Keratinocyte (primary cell): ENCODE data around the gene TMEM205. TPM values are rescaled to one million over a fixed set of nuclear protein-coding genes. Genes with fewer than 3 reads are reported as not detected.

ENCODE experiments used
- DNase-seq: peaks from one replicate; pipeline ENCODE4 v3.0.0-alpha.2; 2011; ENCODE audit warnings: low read depth, missing footprints, low spot score
- FAIRE-seq: peaks from 2 replicates; lab custom pipeline; 2011; peaks lifted over from hg19 to GRCh38; lab: Jason Lieb, UNC
- H2AFZ ChIP-seq: 2 replicates; pipeline ENCODE4 v1.6.0; 2012; ENCODE audit warnings: low read length, control low read depth, inconsistent platforms; ENCODE audit not compliant: control insufficient read depth
- H3K27ac ChIP-seq: 2 replicates; pipeline ENCODE4 v1.5.1; 2011; ENCODE audit warnings: low read length; ENCODE audit not compliant: control insufficient read depth, insufficient read depth
- H3K27me3 ChIP-seq: 3 replicates; pipeline ENCODE4 v1.6.0; 2011; ENCODE audit warnings: low read length; ENCODE audit not compliant: control insufficient read depth, insufficient read depth; ENCODE audit errors: extremely low read depth
- H3K36me3 ChIP-seq, 2 experiments: 2 replicates in 1 of 2; 3 replicates in 1 of 2; pipeline ENCODE4 v1.5.1; 2011; ENCODE audit warnings: low read length in 2 of 2, mild to moderate bottlenecking in 1 of 2; ENCODE audit not compliant: control insufficient read depth in 2 of 2, insufficient read depth in 2 of 2; ENCODE audit errors: extremely low read depth in 1 of 2
- H3K4me1 ChIP-seq: 3 replicates; pipeline ENCODE4 v1.5.1; 2011; ENCODE audit warnings: low read length; ENCODE audit not compliant: control insufficient read depth, insufficient read depth; ENCODE audit errors: extremely low read depth
- H3K4me2 ChIP-seq: 3 replicates; pipeline ENCODE4 v1.6.0; 2011; ENCODE audit warnings: low read depth, low read length; ENCODE audit not compliant: control insufficient read depth, insufficient read depth; ENCODE audit errors: extremely low read depth
- H3K4me3 ChIP-seq, 3 experiments: fragments of 200-600 bp in 1 of 3; sonication (generic) in 1 of 3; 2 replicates in 2 of 3; 3 replicates in 1 of 3; pipeline ENCODE4 v1.5.1; 2011 to 2016; ENCODE audit warnings: low read length in 3 of 3, mild to moderate bottlenecking in 3 of 3, control low read depth in 2 of 3, inconsistent platforms in 1 of 3, low read depth in 1 of 3, mixed read lengths in 1 of 3, mixed run types in 1 of 3, moderate library complexity in 1 of 3; ENCODE audit not compliant: control insufficient read depth in 2 of 3, insufficient read depth in 2 of 3; ENCODE audit errors: extremely low read depth in 1 of 3
- H3K79me2 ChIP-seq: 2 replicates; pipeline ENCODE4 v1.6.0; 2012; ENCODE audit warnings: low read length; ENCODE audit not compliant: control insufficient read depth, insufficient read depth
- H3K9ac ChIP-seq: 3 replicates; pipeline ENCODE4 v1.6.0; 2011; ENCODE audit warnings: low read length; ENCODE audit not compliant: control insufficient read depth, insufficient read depth; ENCODE audit errors: extremely low read depth
- H3K9me1 ChIP-seq: 3 replicates; pipeline ENCODE4 v1.6.0; 2011; ENCODE audit warnings: low read length; ENCODE audit not compliant: control insufficient read depth, insufficient read depth; ENCODE audit errors: extremely low read depth
- H3K9me3 ChIP-seq: 2 replicates; pipeline ENCODE4 v1.5.1; 2012; ENCODE audit warnings: low read depth, low read length; ENCODE audit not compliant: control insufficient read depth
- H4K20me1 ChIP-seq: 3 replicates; pipeline ENCODE4 v1.6.0; 2011; ENCODE audit warnings: low read length; ENCODE audit not compliant: control insufficient read depth, insufficient read depth; ENCODE audit errors: extremely low read depth
- EZH2 ChIP-seq: IDR thresholded peaks from one replicate; pipeline ENCODE4 v1.6.1; 2012; ENCODE audit warnings: inconsistent platforms, mild to moderate bottlenecking, low read length, moderate library complexity
- dilution Hi-C: fragments of 300-500 bp; cut with MboI; formaldehyde crosslinking; loops from one replicate; pipeline ENCODE4 v1.7.0; 2020; ENCODE audit warnings: low sequenced_read_pairs; ENCODE audit not compliant: extremely low pct_ligation_motif_present
- polyA plus RNA-seq, 5 experiments: library from polyadenylated mRNA; depleted of rRNA in 3 of 5; stranded (reverse) in 3 of 5; stranded (forward) in 1 of 5; unstranded in 1 of 5; fragments of >200 nt; gene quantifications; 1 replicate in 1 of 5; 2 replicates in 3 of 5; 3 replicates in 1 of 5; pipeline versions ENCODE4 v1.2.1 to v1.2.3, GENCODE V29; 2011 to 2012; ENCODE audit warnings: missing spikeins in 2 of 5, low read depth in 1 of 5, low replicate concordance in 1 of 5
- TF ChIP-seq, protein P1 (sequence below), 3 experiments: IDR thresholded peaks in 1 of 3; conservative IDR thresholded peaks in 1 of 3; optimal IDR thresholded peaks in 1 of 3; 2 replicates in 2 of 3; 3 replicates in 1 of 3; pipeline versions ENCODE3 to v1.5.1; 2011; ENCODE audit warnings: low read length in 3 of 3, mild to moderate bottlenecking in 3 of 3, moderate library complexity in 2 of 3, control low read depth in 1 of 3, inconsistent platforms in 1 of 3; ENCODE audit not compliant: insufficient read depth in 2 of 3; ENCODE audit errors: extremely low read depth in 1 of 3

The TMEM205 gene
- polyA plus RNA-seq, 1 donor (not counting 4 experiments of a cell fraction or from before 2014, with no cell fraction given): 65.5 TPM

- no peaks in the 10 kb centered on the region for H4K20me1 ChIP-seq
- H3K27ac ChIP-seq: no peak overlapping the region
- dilution Hi-C loops: no loop called here
- H3K4me1 ChIP-seq: peaks cover 7% of the 10 kb centered on the region
- TF ChIP-seq EZH2: no peak
- TF ChIP-seq, protein P1, sequence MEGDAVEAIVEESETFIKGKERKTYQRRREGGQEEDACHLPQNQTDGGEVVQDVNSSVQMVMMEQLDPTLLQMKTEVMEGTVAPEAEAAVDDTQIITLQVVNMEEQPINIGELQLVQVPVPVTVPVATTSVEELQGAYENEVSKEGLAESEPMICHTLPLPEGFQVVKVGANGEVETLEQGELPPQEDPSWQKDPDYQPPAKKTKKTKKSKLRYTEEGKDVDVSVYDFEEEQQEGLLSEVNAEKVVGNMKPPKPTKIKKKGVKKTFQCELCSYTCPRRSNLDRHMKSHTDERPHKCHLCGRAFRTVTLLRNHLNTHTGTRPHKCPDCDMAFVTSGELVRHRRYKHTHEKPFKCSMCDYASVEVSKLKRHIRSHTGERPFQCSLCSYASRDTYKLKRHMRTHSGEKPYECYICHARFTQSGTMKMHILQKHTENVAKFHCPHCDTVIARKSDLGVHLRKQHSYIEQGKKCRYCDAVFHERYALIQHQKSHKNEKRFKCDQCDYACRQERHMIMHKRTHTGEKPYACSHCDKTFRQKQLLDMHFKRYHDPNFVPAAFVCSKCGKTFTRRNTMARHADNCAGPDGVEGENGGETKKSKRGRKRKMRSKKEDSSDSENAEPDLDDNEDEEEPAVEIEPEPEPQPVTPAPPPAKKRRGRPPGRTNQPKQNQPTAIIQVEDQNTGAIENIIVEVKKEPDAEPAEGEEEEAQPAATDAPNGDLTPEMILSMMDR (optimal IDR thresholded peaks at IDR 0.05 in 1 of 3, IDR thresholded peaks at IDR 0.05 in 1 of 3, conservative IDR thresholded peaks at IDR 0.05 in 1 of 3; ENCODE audit: extremely low read depth in 1 of 3, insufficient read depth in 2 of 3, low read length in 3 of 3): no peak
- FAIRE-seq: no peak
- no peak overlapping the region for H3K4me3 ChIP-seq
- H3K4me2 ChIP-seq: no peak overlapping the region
- DNase-seq: no peak
- H2AFZ ChIP-seq: no peak overlapping the region
- H3K27me3 ChIP-seq: peaks cover 3% of the 10 kb centered on the region
- H3K9me3 ChIP-seq: no peaks in the 10 kb centered on the region
- H3K9ac ChIP-seq: no peak overlapping the region
- H3K36me3 ChIP-seq: no peaks in the 10 kb centered on the region
- H3K79me2 ChIP-seq: no peaks in the 10 kb centered on the region
- no peaks in the 10 kb centered on the region for H3K9me1 ChIP-seq
These were observed 49.8 kb downstream of the TMEM205 start for GRCh38 chr19:11296264-11296663.

DNA sequence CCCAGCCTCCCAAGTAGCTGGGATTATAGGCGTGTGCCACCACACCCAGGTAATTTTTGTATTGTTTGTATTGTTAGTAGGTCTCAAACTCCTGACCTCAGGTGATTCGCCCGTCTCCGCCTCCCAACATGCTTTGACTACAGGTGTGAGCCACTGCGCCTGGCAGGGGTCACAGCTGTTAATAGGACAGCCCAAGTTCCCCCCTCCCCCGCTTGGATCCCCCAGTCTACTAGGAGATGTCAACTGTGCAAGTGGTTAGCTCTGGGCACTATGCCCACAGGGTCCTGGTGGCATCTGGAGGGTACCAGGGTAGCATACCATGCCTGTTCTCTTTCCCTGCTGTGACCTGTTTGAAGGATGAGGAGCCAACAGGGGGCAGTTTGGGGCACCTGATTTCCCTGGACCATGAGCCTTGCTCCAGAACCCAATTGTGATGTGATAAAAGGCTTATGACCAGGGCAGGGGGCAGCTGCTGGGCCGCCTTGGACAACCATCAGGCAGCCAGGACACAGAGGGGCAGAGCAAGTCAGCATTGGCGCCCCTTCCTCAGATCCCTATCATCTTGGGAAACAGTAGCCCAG, 50.3 kb downstream of the TMEM205 start, which contains the start of gene TSPAN16:
Gene TSPAN16 (plus strand): TSS at position 496 of the 581 bp plus-strand sequence. CDS start 138 bp downstream, outside the sequence.
- Histone ChIP-seq H3K9me1 (no peaks in the 10 kb centered on the region), H3K4me3 (no peak within 1 kb of the TSS), H3K27me3 (peaks cover 3% of the 10 kb centered on the region), H3K79me2 (no peaks in the 10 kb centered on the region), H2AFZ (no peak within 1 kb of the TSS), H3K9ac (no peak within 1 kb of the TSS), H3K36me3 (no peaks in the 10 kb centered on the region), H3K27ac (no peak within 1 kb of the TSS), H3K4me1 (peaks cover 7% of the 10 kb centered on the region), H4K20me1 (no peaks in the 10 kb centered on the region), H3K4me2 (no peak within 1 kb of the TSS), H3K9me3 (no peaks in the 10 kb centered on the region)
- dilution Hi-C loops: no loop called here
- DNase-seq (no peak), FAIRE-seq (no peak)
- no peak for TF ChIP-seq EZH2
- TF ChIP-seq, protein P1 (optimal IDR thresholded peaks at IDR 0.05 in 1 of 3, IDR thresholded peaks at IDR 0.05 in 1 of 3, conservative IDR thresholded peaks at IDR 0.05 in 1 of 3; ENCODE audit: extremely low read depth in 1 of 3, insufficient read depth in 2 of 3, low read length in 3 of 3): peak in 1 of 3 experiments; percentile 31
